HG02938 (cell line): ENCODE data around the gene SUSD4.
A peak's percentile ranks its signal among the peaks of the same experiment; 100 is the strongest.

ENCODE experiments used
- ATAC-seq: cut with Tn5 transposase; IDR thresholded peaks from one replicate; pipeline ENCODE4 v1.9.1; 2021; ENCODE audit warnings: mild to moderate bottlenecking, moderate library complexity; ENCODE audit not compliant: unreplicated experiment

SUSD4 gene

GRCh38 chr1:223197923-223198627 is 165.9 kb downstream of the SUSD4 start:
- ATAC-seq: no peak

- ATAC-seq: peak; percentile 54
Observed at GRCh38 chr1:223189903-223190724, 173.9 kb downstream of the SUSD4 start.

GRCh38 chr1:223189525-223189902 is 174.5 kb downstream of the SUSD4 start:
- ATAC-seq: no peak

- no peak for ATAC-seq
Observed at GRCh38 chr1:223188618-223189356, 175.2 kb downstream of the SUSD4 start.

- ATAC-seq: no peak
Observed at GRCh38 chr1:223186800-223187199, 177.2 kb downstream of the SUSD4 start.

GRCh38 chr1:223183268-223183862 is 180.6 kb downstream of the SUSD4 start:
- no peak for ATAC-seq

GRCh38 chr1:223180731-223181321 is 183.2 kb downstream of the SUSD4 start:
- no peak for ATAC-seq

GRCh38 chr1:223179786-223180185 is 184.2 kb downstream of the SUSD4 start:
- no peak for ATAC-seq

- no peak for ATAC-seq
Observed at GRCh38 chr1:223179280-223179679, 184.7 kb downstream of the SUSD4 start.

GRCh38 chr1:223177681-223178080 is 186.3 kb downstream of the SUSD4 start:
- ATAC-seq: no peak

GRCh38 chr1:223176437-223176836 is 187.5 kb downstream of the SUSD4 start:
- ATAC-seq: no peak

- no peak for ATAC-seq
Observed at GRCh38 chr1:223175633-223176032, 188.3 kb downstream of the SUSD4 start.

GRCh38 chr1:223175032-223175431 is 188.9 kb downstream of the SUSD4 start:
- ATAC-seq: no peak
